Measurements from ENCODE around the gene ADAMTSL4.

- TF ChIP-seq CTCF (IDR thresholded peaks at IDR 0.05) (no peak), ZFX (IDR thresholded peaks at IDR 0.05; ENCODE audit: borderline replicate concordance) (no peak)
Measured at GRCh38 chr1:150572918-150573647, 23.9 kb downstream of the ADAMTSL4 start.

All from 22Rv1 (cell line).